ENCODE results near the gene PDE6A. TPM values are rescaled to one million over a fixed set of nuclear protein-coding genes. Genes with fewer than 3 reads are reported as not detected.

The PDE6A gene
- polyA plus RNA-seq, 1 experiment = not detected

GRCh38 chr5:149808264-149808982, 136.2 kb downstream of the PDE6A start:
- TF ChIP-seq CTCF (IDR thresholded peaks at IDR 0.05; ENCODE audit: low read depth, low read length) = no peak
- H3K9me3 ChIP-seq (ENCODE audit: control insufficient read depth, insufficient read depth, low read length) = no peaks in the 10 kb centered on the region
- no peak overlapping the region for H3K27ac ChIP-seq (ENCODE audit: low read depth, low read length)
- ChIA-PET CTCF (no interaction called here), POLR2A (no interaction called here)
- H3K27me3 ChIP-seq (ENCODE audit: control insufficient read depth, insufficient read depth, low read length) = no peaks in the 10 kb centered on the region
- H3K4me3 ChIP-seq (ENCODE audit: low read depth, low read length) = no peak overlapping the region
- DNase-seq (ENCODE audit: low read depth, low spot score) = no peak

Small RNAs within 50 kb of the gene (small RNA-seq; reads per million reads assigned to genes)
- gene RF00019 (ENCODE audit: insufficient read length, low read depth) = not detected

Other genes starting within 250 kb of the PDE6A start
- gene PPARGC1B, start 214.5 kb downstream of the PDE6A start, polyA plus RNA-seq (2011; rRNA removed) = 0.11 and 0.15 TPM in 2 replicates
- gene SLC26A2, start 16.0 kb upstream of the PDE6A start, polyA plus RNA-seq (2011; rRNA removed) = 6.6 and 9.7 TPM in 2 replicates
- gene TIGD6, start 55.9 kb upstream of the PDE6A start, polyA plus RNA-seq (2011; rRNA removed) = 6.5 and 6.7 TPM in 2 replicates
- gene HMGXB3, start 55.9 kb upstream of the PDE6A start, polyA plus RNA-seq (2011; rRNA removed) = 35.1 and 37.0 TPM in 2 replicates
- gene CSF1R, start 141.8 kb upstream of the PDE6A start, polyA plus RNA-seq (2011; rRNA removed) = 0.09 and 0.12 TPM in 2 replicates
- 118 and 149 TPM in 2 replicates for gene PDGFRB, start 211.1 kb upstream of the PDE6A start, polyA plus RNA-seq (2011; rRNA removed)
- 0.30 and 0.41 TPM in 2 replicates for gene CDX1, start 222.0 kb upstream of the PDE6A start, polyA plus RNA-seq (2011; rRNA removed)
- not detected in 2 replicates for gene SLC6A7, start 245.3 kb upstream of the PDE6A start, polyA plus RNA-seq (2011; rRNA removed)